A549 (cell line): Measurements from ENCODE around the gene DNAH17.

ENCODE experiments used
- CEBPB ChIP-seq, 2 experiments: fragments of >200 bp in 1 of 2; sonication (Bioruptor Twin) in 1 of 2; formaldehyde crosslinking in 1 of 2; IDR thresholded peaks; 2 replicates each; pipeline ENCODE4 v1.6.1; 2012 to 2016
- CHD2 ChIP-seq: fragments of 150-350 bp; IDR thresholded peaks from 2 replicates; pipeline ENCODE4 v1.6.1; 2014; ENCODE audit warnings: low read length; ENCODE audit not compliant: partially characterized antibody
- EP300 ChIP-seq, 2 experiments: fragments of >200 bp; sonication (Bioruptor Twin); formaldehyde crosslinking; IDR thresholded peaks; 2 replicates in 1 of 2; 3 replicates in 1 of 2; pipeline ENCODE4 v1.6.1; 2016 to 2017
- MAFK ChIP-seq: fragments of 450-650 bp; IDR thresholded peaks from 2 replicates; pipeline ENCODE4 v1.6.1; 2014; ENCODE audit not compliant: partially characterized antibody
- NFE2L2 ChIP-seq: fragments of 150-350 bp; conservative IDR thresholded peaks from 2 replicates; pipeline ENCODE4 v1.6.1; 2014; ENCODE audit warnings: low read length
- NR3C1 ChIP-seq: fragments of >200 bp; sonication (Bioruptor Twin); formaldehyde crosslinking; IDR thresholded peaks from 3 replicates; pipeline ENCODE4 v1.6.1; 2017
- POLR2A ChIP-seq: IDR thresholded peaks from 2 replicates; pipeline ENCODE4 v1.6.1; 2012; ENCODE audit warnings: mild to moderate bottlenecking, low read length
- RAD21 ChIP-seq, 2 experiments: fragments of >200 bp in 1 of 2; sonication (Bioruptor Twin) in 1 of 2; formaldehyde crosslinking in 1 of 2; IDR thresholded peaks in 1 of 2; conservative IDR thresholded peaks in 1 of 2; 2 replicates in 1 of 2; 3 replicates in 1 of 2; pipeline ENCODE4 v1.6.1; 2012 to 2018; ENCODE audit warnings: inconsistent platforms in 1 of 2
- TF ChIP-seq, protein P1 (sequence below): fragments of >200 bp; sonication (Bioruptor Twin); formaldehyde crosslinking; IDR thresholded peaks from 3 replicates; pipeline ENCODE4 v1.5.1; 2016
- TF ChIP-seq, protein P2 (sequence below): fragments of 250-450 bp; sonication (Bioruptor Pico); IDR thresholded peaks from 2 replicates; pipeline ENCODE4 v1.5.0; 2021; ENCODE audit warnings: mild to moderate bottlenecking, moderate library complexity, borderline replicate concordance
- TF ChIP-seq, protein P3 (sequence below): fragments of 150-350 bp; IDR thresholded peaks from 2 replicates; pipeline ENCODE4 v1.6.1; 2014; ENCODE audit warnings: low read depth, mild to moderate bottlenecking, low read length
- TF ChIP-seq, protein P4 (sequence below): IDR thresholded peaks from 2 replicates; pipeline ENCODE4 v1.6.1; 2012
- TF ChIP-seq, protein P5 (sequence below): fragments of >200 bp; sonication (Bioruptor Twin); formaldehyde crosslinking; IDR thresholded peaks from 3 replicates; pipeline ENCODE4 v1.6.1; 2016

DNA sequence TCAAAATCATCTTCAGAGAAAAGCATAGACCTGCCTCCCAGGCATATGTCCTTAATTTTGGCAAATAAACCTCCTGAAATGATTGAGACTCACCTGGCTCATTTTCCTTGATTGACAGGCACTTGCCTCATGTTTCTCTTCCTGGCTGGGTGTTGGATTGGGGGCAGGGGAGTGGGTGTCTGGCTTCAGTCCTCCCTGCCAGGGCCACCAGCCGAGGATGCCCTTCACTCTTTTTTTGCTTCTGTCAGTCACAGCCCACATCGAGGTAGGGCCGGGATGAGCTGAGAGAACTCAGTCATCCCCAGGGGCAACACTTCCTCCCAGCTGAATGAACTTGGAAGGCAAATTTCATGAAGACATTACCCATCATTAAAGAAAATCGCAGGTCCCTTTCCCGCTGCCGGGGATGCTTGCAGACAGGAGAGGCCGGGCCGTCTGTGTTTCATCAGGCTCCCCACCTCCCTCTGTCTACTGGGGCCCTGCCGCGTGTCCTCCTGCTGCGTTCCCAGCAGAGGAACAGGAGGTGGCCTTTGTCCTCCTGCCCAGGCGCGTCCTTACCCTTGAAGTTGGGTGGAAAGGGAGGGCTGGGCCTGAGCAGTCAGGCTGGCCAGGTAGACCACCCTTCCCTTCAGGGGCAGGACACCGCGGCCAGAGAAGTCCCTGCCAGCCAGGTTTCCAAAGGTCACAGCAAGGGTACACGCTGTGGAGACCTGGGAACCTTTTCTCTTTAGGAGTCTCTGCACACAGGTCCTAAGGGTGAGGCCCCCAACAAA, 11.2 kb upstream of the DNAH17 start:
- TF ChIP-seq, protein P1, sequence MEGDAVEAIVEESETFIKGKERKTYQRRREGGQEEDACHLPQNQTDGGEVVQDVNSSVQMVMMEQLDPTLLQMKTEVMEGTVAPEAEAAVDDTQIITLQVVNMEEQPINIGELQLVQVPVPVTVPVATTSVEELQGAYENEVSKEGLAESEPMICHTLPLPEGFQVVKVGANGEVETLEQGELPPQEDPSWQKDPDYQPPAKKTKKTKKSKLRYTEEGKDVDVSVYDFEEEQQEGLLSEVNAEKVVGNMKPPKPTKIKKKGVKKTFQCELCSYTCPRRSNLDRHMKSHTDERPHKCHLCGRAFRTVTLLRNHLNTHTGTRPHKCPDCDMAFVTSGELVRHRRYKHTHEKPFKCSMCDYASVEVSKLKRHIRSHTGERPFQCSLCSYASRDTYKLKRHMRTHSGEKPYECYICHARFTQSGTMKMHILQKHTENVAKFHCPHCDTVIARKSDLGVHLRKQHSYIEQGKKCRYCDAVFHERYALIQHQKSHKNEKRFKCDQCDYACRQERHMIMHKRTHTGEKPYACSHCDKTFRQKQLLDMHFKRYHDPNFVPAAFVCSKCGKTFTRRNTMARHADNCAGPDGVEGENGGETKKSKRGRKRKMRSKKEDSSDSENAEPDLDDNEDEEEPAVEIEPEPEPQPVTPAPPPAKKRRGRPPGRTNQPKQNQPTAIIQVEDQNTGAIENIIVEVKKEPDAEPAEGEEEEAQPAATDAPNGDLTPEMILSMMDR: no peak
- no peak for TF ChIP-seq MAFK
- no peak for TF ChIP-seq RAD21 (conservative IDR thresholded peaks at IDR 0.05 in 1 of 2, IDR thresholded peaks at IDR 0.05 in 1 of 2)
- TF ChIP-seq, protein P2, sequence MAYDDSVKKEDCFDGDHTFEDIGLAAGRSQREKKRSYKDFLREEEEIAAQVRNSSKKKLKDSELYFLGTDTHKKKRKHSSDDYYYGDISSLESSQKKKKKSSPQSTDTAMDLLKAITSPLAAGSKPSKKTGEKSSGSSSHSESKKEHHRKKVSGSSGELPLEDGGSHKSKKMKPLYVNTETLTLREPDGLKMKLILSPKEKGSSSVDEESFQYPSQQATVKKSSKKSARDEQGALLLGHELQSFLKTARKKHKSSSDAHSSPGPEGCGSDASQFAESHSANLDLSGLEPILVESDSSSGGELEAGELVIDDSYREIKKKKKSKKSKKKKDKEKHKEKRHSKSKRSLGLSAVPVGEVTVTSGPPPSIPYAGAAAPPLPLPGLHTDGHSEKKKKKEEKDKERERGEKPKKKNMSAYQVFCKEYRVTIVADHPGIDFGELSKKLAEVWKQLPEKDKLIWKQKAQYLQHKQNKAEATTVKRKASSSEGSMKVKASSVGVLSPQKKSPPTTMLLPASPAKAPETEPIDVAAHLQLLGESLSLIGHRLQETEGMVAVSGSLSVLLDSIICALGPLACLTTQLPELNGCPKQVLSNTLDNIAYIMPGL (CRISPR knock-in tag): no peak
- no peak for TF ChIP-seq POLR2A
- TF ChIP-seq, protein P3, sequence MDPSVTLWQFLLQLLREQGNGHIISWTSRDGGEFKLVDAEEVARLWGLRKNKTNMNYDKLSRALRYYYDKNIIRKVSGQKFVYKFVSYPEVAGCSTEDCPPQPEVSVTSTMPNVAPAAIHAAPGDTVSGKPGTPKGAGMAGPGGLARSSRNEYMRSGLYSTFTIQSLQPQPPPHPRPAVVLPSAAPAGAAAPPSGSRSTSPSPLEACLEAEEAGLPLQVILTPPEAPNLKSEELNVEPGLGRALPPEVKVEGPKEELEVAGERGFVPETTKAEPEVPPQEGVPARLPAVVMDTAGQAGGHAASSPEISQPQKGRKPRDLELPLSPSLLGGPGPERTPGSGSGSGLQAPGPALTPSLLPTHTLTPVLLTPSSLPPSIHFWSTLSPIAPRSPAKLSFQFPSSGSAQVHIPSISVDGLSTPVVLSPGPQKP: no peak
- TF ChIP-seq, protein P4, sequence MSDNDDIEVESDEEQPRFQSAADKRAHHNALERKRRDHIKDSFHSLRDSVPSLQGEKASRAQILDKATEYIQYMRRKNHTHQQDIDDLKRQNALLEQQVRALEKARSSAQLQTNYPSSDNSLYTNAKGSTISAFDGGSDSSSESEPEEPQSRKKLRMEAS: no peak
- TF ChIP-seq, protein P5, sequence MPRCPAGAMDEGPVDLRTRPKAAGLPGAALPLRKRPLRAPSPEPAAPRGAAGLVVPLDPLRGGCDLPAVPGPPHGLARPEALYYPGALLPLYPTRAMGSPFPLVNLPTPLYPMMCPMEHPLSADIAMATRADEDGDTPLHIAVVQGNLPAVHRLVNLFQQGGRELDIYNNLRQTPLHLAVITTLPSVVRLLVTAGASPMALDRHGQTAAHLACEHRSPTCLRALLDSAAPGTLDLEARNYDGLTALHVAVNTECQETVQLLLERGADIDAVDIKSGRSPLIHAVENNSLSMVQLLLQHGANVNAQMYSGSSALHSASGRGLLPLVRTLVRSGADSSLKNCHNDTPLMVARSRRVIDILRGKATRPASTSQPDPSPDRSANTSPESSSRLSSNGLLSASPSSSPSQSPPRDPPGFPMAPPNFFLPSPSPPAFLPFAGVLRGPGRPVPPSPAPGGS: no peak
- TF ChIP-seq CHD2: no peak
- TF ChIP-seq EP300 (IDR thresholded peaks at IDR 0.05): no peak
- TF ChIP-seq NR3C1: no peak
- TF ChIP-seq CEBPB (IDR thresholded peaks at IDR 0.05): no peak
- no peak for TF ChIP-seq NFE2L2
